HG02610 (cell line): ENCODE measurements around the gene DEPDC1.
"Not testable (repeated sequence)": the region's sequence is repeated elsewhere in the genome, so short reads cannot be mapped to it uniquely, and the experiment has no call there.

Source experiments
- ATAC-seq: cut with Tn5 transposase; IDR thresholded peaks from one replicate; pipeline ENCODE4 v1.9.1; 2021; ENCODE audit warnings: mild to moderate bottlenecking, moderate library complexity; ENCODE audit not compliant: unreplicated experiment

DEPDC1 gene

GRCh38 chr1:68476626-68477025 is 20.3 kb downstream of the DEPDC1 start:
- not testable (repeated sequence) for ATAC-seq

GRCh38 chr1:68473060-68473459 is 23.8 kb downstream of the DEPDC1 start:
- no peak for ATAC-seq

- ATAC-seq = no peak
Observed at GRCh38 chr1:68470388-68470970, 26.4 kb downstream of the DEPDC1 start.

DNA sequence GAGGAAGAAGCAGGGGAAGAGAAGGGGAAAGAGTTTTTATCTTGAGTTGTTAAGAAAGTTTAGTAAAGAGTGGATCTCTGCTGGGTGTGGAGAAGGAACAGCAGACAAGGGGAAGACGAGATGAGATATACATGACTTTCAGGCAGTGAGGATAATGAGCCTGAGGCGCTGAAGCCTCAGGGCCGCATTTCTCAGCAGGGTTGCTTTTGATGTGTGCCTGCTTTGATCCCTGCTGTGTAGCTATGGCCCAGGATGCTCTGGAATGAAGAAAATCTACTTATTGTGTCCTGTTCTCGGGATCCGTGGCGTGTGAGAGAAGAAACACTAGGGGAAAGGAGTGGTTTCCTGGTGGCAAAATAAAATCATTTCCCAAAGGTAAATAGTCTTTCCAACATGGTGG is 32.0 kb downstream of the DEPDC1 start:
- no peak for ATAC-seq

- ATAC-seq = no peak
Observed at GRCh38 chr1:68460935-68461334, 35.9 kb downstream of the DEPDC1 start.

DNA sequence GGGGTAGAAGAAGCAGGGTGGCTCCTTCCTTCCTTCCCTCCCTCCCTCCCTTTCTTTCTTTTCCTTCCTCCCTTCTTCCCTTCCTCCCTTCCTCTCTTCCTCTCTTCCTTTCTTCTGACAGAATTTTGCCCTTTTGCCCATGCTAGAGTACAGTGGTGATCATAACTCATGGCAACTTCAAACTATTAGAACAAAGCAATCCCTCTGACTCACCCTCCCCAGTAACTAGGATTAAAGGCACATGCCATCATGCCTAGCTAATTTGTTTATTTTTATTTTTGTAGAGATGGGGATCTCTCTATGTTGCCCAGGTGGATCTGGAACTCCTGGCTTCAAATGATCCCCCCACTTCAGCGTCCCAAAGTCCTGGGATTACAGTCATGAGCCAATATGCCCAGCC is 37.1 kb downstream of the DEPDC1 start:
- ATAC-seq = no peak

- ATAC-seq = no peak
Observed at GRCh38 chr1:68459091-68459490, 37.8 kb downstream of the DEPDC1 start.

GRCh38 chr1:68456202-68456601 is 40.7 kb downstream of the DEPDC1 start:
- ATAC-seq = no peak

DNA sequence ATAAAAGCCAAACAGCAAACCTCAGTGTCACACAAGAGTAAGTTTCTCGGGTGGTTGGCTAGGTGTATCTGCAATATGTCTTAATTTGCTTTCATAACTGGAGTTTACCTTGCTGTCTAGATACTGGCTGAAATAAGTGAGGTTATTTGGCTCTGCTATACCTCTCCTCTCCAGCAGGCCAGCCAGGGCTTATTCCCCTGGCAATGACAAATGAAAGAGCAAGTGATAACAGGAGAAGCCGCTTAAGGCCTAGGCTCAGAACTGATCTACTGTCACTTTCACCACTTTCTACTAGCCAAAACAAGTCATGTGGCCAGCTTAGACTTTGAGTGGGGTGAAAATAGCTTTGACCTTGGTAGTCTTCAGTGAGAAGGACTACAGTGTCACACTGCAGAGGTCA is 42.3 kb downstream of the DEPDC1 start:
- no peak for ATAC-seq

GRCh38 chr1:68453060-68453670 is 43.7 kb downstream of the DEPDC1 start:
- no peak for ATAC-seq

- ATAC-seq = no peak
Observed at GRCh38 chr1:68449901-68450300, 47.0 kb downstream of the DEPDC1 start, which contains the start of gene RPE65. Gene RPE65 (minus strand): TSS chr1:68449954. CDS start chr1:68449905, 49 bp downstream.

DNA sequence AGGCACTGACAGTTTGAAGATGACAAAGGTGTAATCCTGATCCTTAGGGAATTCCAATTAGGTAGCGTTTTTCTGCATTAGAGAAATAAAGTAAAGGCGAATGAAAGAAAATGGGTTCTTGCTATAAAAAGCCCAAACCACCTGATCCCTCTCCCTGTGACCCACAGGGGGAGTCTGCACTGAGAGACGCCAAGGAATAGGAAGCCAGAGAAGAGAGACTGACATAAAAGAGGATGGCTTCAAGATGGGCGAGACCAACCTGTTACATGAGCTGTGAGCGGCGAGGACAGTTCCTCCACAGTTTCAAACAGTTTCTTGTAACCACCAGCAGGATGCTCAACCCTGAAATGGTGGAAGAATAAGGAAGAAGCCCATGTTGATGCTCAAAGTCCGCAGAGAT is 48.5 kb downstream of the DEPDC1 start:
- no peak for ATAC-seq

DNA sequence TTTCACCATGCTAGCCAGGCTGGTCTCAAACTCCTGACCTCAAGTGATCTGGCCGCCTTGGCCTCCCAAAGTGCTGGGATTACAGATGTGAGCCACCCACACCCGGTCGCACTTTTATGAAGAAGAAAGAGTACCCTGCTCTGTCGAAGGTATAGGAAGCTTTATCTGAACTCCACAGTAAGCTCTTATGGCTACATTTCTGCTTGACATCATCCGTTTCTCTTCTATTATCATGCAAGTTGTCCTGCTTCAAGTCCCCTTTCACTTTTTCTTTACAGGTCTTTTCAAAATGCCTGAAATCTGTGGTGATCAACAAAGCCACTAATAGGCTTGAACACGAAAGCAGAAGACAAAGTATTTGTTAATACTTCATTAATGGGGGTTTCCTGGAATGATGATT is 51.2 kb downstream of the DEPDC1 start:
- ATAC-seq = no peak

DNA sequence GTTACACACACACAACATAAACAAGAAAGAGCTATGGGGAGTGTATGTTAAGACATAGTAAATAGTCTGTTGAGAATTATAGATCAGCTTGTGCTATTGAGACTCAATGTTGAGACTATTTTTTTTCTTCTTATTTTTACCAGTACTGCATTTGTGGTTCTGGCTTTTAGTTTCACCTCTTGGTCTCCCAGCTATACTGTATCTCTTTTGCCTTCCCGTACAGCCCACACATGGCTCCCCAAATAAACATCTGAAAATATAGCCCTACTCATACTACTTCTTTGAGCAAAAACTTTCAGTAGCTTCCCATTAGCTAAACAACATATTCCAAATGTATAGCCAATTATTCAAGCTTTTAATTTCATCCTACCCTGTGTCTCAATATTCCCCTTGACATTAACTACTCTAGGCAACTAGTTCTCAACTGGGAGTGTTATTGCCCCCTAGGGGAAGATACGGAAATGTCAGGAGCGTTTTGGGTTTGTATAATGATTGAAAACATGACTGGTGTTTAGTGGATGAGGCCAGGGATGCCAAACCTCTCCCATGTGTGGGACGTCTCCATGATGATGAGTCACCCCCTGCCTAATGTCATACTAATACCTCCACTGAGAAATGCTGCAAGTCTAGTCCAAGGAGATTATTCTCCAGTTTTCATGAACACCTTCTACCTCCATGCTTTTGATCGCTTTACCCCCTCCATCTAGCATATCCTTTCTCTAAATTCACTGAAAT is 53.9 kb downstream of the DEPDC1 start:
- peak; percentile 88 for ATAC-seq

GRCh38 chr1:68442006-68442405 is 54.9 kb downstream of the DEPDC1 start:
- ATAC-seq = no peak

DNA sequence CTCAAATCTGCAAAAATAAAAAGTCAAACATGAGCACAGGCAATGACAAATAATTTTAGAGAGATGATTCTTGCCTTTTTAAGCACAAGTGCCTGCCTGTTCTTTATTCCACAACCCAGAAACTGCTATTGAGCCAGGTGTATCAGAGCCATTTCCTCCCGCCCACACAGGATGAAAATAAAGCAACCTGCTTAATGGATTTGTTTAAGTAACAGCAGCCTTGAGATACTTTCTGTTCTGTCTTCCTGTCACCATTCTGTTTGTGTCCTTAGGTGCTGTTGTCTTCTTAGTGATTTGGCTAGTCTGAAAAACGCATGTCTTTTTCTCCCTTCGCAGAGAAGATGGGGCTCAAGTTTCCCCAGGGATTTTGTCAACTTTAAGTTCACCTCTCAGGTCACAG is 58.6 kb downstream of the DEPDC1 start:
- ATAC-seq = no peak

- ATAC-seq = no peak
Observed at GRCh38 chr1:68433395-68433794, 63.5 kb downstream of the DEPDC1 start.

DNA sequence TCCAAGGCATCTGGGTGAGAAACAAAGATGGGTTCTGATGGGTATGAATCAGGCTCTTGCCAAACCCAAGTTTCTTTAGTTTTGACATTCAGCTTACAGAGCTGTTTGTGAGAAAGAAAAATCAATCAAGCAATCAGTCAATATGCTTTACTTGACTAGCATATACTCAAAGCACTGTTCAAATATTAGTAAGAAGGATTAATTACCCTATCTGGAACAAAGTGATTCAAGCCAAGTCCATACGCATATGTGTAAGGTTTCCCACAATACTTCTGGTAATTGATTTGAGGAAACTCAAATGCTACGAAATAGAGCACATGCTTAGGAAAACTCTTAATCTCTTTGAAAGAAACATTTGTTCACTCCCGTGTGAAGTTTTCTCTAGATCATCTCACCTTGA is 65.8 kb downstream of the DEPDC1 start:
- ATAC-seq = no peak

DNA sequence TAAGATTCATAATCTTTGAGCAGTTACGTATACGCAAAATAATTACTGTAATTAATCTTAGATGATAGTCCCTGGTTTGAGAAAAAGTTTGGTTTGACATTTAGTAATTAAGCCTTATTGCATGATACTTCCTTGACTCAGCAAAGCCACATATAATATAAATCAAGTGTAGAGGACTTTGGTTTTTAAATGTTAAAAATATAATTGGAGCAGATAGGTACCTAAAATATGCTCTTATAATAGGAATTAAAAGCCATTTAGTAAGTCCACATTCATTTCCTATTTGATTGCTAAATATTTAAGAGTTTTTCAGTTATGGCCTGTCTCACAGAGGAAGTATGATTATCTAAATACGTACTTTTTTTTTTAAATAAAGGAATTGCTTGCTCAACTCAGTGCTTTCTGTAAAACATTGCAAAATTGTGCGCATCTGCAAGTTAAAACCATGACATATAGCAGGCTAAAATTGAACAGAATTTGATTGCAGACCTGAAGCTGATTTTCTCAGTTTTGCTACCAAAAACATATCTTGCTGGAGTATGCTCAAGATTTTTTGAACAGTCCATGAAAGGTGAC is 67.6 kb downstream of the DEPDC1 start:
- ATAC-seq = no peak

GRCh38 chr1:68426594-68426993 is 70.3 kb downstream of the DEPDC1 start:
- ATAC-seq = no peak
